AG10803 (cell line): Measurements from ENCODE around the gene OGN.
"Not testable (repeated sequence)": the region's sequence is repeated elsewhere in the genome, so short reads cannot be mapped to it uniquely, and the experiment has no call there.

Source experiments
- DNase-seq: peaks from one replicate; pipeline ENCODE4 v3.0.0; 2010; ENCODE audit warnings: low read depth
- H3K4me3 ChIP-seq: 2 replicates; pipeline ENCODE4 v1.5.1; 2011; ENCODE audit warnings: mild to moderate bottlenecking, low read length, control low read depth
- TF ChIP-seq, protein P1 (sequence below): conservative IDR thresholded peaks from 2 replicates; pipeline ENCODE4 v1.5.1; 2011; ENCODE audit warnings: mild to moderate bottlenecking, low read length, control low read depth, inconsistent platforms

OGN gene

DNA sequence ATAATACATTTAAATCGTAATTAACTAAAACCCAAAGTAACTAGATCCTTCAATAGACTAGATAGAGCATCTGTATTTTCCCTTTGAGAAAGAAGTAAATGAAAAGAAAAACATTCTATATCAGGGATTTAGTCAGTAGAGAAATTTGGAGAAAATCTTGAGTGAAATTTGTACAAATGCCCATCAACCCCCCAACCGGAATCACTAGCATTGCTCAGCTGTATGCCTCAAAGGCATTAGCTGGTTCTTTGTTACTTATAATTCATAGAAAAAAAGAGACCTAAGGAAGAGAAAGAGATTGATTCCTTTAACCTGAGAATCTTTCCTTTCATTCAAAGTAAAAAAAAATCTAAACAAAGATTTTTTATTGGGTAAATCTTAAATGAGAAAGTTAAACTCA is 19.2 kb upstream of the OGN start:
- no peak for DNase-seq
- H3K4me3 ChIP-seq = peak overlapping the region; percentile 2; the same call in 1 of the 2 replicates
- TF ChIP-seq, protein P1, sequence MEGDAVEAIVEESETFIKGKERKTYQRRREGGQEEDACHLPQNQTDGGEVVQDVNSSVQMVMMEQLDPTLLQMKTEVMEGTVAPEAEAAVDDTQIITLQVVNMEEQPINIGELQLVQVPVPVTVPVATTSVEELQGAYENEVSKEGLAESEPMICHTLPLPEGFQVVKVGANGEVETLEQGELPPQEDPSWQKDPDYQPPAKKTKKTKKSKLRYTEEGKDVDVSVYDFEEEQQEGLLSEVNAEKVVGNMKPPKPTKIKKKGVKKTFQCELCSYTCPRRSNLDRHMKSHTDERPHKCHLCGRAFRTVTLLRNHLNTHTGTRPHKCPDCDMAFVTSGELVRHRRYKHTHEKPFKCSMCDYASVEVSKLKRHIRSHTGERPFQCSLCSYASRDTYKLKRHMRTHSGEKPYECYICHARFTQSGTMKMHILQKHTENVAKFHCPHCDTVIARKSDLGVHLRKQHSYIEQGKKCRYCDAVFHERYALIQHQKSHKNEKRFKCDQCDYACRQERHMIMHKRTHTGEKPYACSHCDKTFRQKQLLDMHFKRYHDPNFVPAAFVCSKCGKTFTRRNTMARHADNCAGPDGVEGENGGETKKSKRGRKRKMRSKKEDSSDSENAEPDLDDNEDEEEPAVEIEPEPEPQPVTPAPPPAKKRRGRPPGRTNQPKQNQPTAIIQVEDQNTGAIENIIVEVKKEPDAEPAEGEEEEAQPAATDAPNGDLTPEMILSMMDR = no peak

DNA sequence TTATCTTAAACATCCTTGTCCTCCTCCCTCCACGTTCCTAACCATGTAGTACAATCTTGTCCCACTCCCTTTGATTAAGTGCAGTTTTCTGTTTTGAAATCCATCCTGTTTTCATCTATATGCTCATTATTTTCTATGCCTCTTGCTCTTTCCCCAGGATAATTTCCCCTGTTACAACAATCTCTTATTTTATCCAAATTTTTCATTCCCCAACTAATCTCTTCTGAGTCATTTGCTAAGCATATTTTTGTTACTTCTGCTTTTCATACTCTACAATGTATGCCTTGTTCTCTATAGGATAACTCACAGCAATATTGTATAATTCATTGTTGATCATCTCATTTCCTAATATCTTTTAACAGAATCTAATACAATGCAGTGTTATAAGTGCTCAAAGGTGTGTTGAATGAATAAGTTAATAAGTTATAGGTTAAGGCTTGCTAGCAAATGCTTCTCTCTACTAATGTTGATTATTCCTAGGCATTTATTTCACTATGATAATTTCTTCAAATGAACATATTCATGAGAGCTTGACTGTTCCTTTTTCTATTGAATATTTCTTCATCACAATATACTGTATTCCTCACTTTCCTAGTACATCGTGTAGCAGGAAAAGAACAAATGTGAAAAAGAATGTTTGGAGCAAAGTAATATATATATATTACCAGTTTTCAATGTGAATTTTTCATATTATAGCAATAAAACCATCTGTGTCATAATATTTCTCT is 18.4 kb upstream of the OGN start:
- no peak overlapping the region for H3K4me3 ChIP-seq
- no peak for DNase-seq
- TF ChIP-seq, protein P1 = no peak

DNA sequence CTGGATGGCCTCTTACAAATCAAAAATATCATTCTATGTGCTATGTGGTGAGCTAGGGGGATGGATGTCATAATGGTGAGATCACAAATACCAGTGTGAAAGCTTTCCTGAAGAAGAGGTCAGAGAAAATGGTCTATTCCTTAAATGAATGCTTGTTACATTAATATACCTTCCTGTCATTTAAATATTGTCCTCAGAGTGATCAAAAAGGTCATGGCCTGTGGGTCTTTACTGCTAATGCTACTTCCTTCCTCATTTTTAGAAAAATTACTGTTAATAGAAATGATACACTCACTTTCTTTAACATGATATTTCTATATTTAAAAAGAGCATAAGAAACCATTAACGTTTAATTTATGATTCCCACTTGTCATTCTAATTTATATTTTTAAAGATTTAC is 10.2 kb upstream of the OGN start:
- no peak overlapping the region for H3K4me3 ChIP-seq
- no peak for DNase-seq
- TF ChIP-seq, protein P1 = no peak

DNA sequence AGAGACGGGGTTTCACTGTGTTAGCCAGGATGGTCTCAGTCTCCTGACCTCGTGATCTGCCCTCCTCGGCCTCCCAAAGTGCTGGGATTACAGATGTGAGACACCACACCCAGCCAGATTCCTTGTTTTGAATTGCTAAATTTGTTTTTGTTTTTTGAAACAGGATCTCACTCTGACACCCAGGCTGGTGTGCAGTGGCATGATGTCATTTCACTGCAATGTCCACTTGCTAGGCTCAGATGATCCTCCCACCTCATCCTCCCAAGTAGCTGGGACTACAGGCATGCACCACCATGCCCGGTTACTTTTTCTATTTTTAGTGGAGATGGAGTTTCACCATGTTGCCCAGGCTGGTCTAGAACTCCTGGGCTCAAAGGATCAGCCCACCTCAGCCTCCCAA is 6.8 kb upstream of the OGN start:
- DNase-seq, H3K4me3 ChIP-seq: not testable (repeated sequence)

DNA sequence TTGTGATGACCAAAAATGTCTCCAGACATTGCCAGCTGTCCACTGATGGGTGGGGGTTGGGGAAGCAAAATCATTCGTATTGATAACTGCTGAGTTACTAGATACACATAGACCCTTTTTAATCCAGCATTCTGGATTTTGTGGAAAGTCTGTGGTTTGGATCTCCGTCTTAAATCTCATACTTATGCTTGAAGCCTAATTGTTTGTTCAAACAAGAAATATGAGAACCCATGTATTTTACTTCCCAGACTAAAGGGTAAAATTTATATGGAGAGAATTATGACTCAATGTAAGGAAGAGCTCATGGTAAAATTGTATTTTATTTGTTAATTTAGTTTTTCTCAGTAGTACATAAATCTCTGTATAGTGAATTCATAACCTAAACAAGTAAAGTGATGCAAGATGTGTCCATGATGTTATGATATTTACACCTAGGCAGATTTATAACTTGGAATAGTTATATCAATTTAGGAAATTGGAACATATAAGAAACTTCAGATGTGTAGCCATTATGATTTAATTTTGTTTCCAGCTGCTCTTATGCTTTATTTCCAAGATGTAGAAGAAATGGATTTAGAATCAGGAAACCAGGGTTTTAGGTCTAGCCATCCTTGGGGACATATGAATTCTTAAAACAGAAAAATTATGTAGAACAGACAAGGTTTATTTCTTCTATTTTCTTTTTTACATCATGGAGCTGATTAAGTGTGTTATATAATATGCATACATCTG is 4.5 kb upstream of the OGN start:
- TF ChIP-seq, protein P1 = no peak
- no peak for DNase-seq
- H3K4me3 ChIP-seq = no peak overlapping the region

DNA sequence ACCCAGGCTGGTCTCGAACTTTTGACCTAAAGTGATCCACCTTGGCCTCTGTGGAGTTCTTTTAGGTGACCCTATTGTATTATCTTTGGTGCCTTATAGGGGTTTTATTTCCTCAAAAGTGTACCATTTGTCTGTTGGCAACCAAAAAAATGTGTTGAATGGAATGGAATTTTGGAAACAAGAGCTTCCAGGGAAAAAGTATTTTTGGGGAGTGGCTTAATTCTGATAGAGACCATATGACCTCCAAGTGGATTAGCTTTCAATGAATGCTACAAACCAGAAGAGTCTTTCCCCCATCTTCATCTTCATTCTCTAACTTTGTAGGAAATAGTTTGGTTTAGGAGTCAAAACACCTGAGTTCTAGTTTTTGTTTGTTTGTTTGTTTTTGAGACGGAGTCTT is 3.4 kb upstream of the OGN start:
- H3K4me3 ChIP-seq = no peak overlapping the region
- TF ChIP-seq, protein P1 = no peak
- DNase-seq = peak; percentile 44

DNA sequence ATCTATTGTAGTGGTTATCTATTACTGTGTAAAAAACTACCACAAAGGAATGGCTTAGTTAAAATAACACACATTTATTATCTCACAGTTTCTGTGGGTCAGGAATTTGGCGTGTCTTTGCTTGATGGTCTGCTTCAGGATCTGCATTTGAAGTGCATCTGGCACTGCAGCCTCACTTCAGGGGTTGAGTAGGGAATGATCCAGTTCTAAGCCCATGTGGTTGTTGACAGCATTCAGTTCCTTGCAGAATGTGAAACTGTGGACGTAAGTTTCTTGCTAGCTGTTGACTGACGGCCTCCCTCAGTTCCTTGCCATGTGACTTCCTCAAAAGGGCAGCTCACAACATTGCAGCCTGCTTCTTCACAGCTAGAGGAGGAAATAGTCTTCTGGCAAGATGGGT is 2.1 kb upstream of the OGN start:
- TF ChIP-seq, protein P1 = no peak
- DNase-seq = peak; percentile 64
- no peak overlapping the region for H3K4me3 ChIP-seq
